ENCODE measurements around the gene PIGN. TPM values are rescaled to one million over a fixed set of nuclear protein-coding genes. Genes with fewer than 3 reads are reported as not detected.

PIGN gene
- polyA plus RNA-seq, 3 donors from 2014 or later: 12.0 to 16.4 (median 13.8) TPM

- Mint-ChIP-seq H3K27ac (no peak overlapping the region), H3K4me1 (no peaks in the 10 kb centered on the region), H3K9me3 (no peaks in the 10 kb centered on the region), H3K27me3 (ENCODE audit: low read depth in 3 of 3) (peaks cover 2 to 5% (median 4%) of the 10 kb centered on the region in 3 donors), H3K36me3 (no peaks in the 10 kb centered on the region), H3K4me3 (no peak overlapping the region)
- DNase-seq: no peak
These were observed 161.9 kb downstream of the PIGN start for GRCh38 chr18:62024983-62025382.

DNA sequence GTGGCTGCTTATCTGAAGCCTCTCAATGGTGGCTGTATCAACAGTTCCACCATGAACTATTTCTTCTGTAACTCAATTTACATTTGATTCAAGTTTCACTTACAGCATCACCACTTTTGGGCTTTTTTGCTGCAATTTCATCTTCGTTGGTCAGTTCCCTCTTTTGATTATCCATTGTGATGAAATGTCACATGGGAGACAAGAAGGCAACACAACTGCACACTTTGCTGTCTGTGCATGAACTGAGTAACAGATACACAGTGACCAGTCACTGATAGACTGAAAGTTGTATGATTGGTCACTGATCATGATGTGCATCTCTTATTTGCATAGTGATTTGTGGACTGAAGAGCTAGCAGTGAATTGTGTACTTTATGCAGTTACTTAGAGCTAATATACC is 163.3 kb downstream of the PIGN start:
- no peaks in the 10 kb centered on the region for H3K36me3 Mint-ChIP-seq
- DNase-seq: no peak
- no peak overlapping the region for H3K4me3 Mint-ChIP-seq
- no peaks in the 10 kb centered on the region for H3K4me1 Mint-ChIP-seq
- no peaks in the 10 kb centered on the region for H3K9me3 Mint-ChIP-seq
- H3K27me3 Mint-ChIP-seq (ENCODE audit: low read depth in 3 of 3): peaks cover 2 to 5% (median 4%) of the 10 kb centered on the region in 3 donors
- H3K27ac Mint-ChIP-seq: no peak overlapping the region

DNA sequence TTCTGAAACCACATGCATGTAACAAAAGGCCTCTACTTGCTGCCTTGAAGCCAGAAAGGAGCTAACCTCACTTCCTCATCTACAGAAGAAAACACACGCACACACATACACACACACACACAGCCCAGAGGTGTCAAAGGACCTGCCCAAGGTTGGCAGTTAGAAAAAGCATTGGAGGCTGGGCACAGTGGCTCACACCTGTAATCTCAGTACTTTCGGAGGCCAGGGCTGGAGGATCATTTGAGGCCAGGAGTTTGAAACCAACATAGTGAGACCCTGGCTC is 168.2 kb downstream of the PIGN start:
- Mint-ChIP-seq H3K36me3 (no peaks in the 10 kb centered on the region), H3K27me3 (ENCODE audit: low read depth in 3 of 3) (peaks cover 0 to 6% (median 0%) of the 10 kb centered on the region in 3 donors), H3K4me3 (no peak overlapping the region), H3K9me3 (no peaks in the 10 kb centered on the region), H3K4me1 (no peaks in the 10 kb centered on the region), H3K27ac (no peak overlapping the region)
- DNase-seq: no peak

DNA sequence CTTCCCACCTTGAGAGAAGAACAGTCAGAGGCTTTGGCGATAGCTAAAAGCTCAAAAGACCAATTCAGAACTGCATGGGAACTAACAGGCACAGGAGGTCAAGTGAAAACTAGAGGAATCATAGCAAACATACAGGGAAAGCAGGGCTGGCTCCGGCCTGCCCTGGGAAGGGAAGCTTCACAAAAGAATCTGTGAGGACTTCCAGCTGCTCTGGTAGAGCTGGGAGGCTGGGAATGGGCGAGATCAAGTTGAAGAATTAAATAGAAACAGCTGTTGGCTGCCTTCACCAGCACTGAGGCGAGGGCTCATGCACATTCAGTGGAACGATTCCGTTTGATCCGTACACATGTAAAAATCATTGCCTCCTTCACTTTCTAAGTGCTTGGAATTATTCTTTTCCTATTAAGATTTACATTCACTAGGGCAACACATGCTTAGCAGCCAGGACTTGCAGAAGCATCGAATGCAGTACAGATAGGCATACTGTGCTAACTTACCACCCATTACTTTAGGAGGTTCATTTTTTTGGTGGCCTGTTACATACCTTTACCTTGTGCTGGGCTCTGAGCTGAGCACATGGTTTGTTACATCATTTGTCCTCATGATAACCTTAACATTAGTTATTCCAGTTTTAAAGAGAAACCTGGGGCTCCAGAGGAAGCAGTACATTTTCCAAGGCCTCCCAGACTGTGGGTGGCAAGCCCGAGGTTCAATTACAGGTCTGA is 168.7 kb downstream of the PIGN start:
- H3K4me1 Mint-ChIP-seq: no peaks in the 10 kb centered on the region
- no peaks in the 10 kb centered on the region for H3K36me3 Mint-ChIP-seq
- no peak overlapping the region for H3K27ac Mint-ChIP-seq
- no peak overlapping the region for H3K4me3 Mint-ChIP-seq
- no peak for DNase-seq
- H3K27me3 Mint-ChIP-seq (ENCODE audit: low read depth in 3 of 3): peaks cover 0 to 6% (median 0%) of the 10 kb centered on the region in 3 donors
- H3K9me3 Mint-ChIP-seq: no peaks in the 10 kb centered on the region

- Mint-ChIP-seq H3K36me3 (no peaks in the 10 kb centered on the region), H3K27me3 (ENCODE audit: low read depth in 3 of 3) (peaks cover 0 to 6% (median 0%) of the 10 kb centered on the region in 3 donors), H3K27ac (no peak overlapping the region), H3K9me3 (no peaks in the 10 kb centered on the region), H3K4me3 (no peak overlapping the region), H3K4me1 (no peaks in the 10 kb centered on the region)
- DNase-seq: no peak
These were observed 169.2 kb downstream of the PIGN start for GRCh38 chr18:62017618-62018017.

- Mint-ChIP-seq H3K27ac (no peak overlapping the region), H3K27me3 (ENCODE audit: low read depth in 3 of 3) (peaks cover 0 to 20% (median 1%) of the 10 kb centered on the region in 3 donors), H3K9me3 (peaks cover 0 to 6% (median 0%) of the 10 kb centered on the region in 6 donors), H3K4me3 (no peak overlapping the region), H3K4me1 (no peaks in the 10 kb centered on the region), H3K36me3 (no peaks in the 10 kb centered on the region)
- no peak for DNase-seq
These were observed 175.4 kb downstream of the PIGN start for GRCh38 chr18:62011416-62011815.

GRCh38 chr18:62009521-62009920 is 177.3 kb downstream of the PIGN start:
- Mint-ChIP-seq H3K27ac (no peak overlapping the region), H3K4me3 (no peak overlapping the region), H3K9me3 (peaks cover 0 to 6% (median 0%) of the 10 kb centered on the region in 6 donors), H3K27me3 (ENCODE audit: low read depth in 3 of 3) (peaks cover 1 to 21% (median 2%) of the 10 kb centered on the region in 3 donors), H3K4me1 (no peaks in the 10 kb centered on the region), H3K36me3 (peaks cover 0 to 4% (median 0%) of the 10 kb centered on the region in 3 donors)
- DNase-seq: no peak

DNA sequence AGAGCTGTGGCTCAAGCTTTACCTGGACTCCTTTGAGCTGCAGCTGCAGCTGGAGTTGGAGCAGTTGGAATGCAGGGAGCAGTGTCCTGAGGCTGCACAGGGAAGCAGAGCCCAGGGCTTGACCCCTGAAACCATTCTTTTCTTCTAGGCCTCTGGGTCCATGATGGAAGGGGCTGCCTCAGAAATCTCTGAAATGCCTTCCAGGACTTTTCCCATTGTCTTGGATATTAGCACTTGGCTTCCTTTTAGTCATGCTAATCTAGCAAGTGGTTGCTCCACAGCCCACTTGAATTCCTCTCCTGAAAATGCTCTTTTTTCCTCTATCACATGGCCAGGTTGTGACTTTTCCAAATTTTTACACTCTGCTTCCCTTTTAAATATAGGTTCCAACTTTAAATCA is 185.5 kb downstream of the PIGN start:
- no peak overlapping the region for H3K4me3 Mint-ChIP-seq

DNA sequence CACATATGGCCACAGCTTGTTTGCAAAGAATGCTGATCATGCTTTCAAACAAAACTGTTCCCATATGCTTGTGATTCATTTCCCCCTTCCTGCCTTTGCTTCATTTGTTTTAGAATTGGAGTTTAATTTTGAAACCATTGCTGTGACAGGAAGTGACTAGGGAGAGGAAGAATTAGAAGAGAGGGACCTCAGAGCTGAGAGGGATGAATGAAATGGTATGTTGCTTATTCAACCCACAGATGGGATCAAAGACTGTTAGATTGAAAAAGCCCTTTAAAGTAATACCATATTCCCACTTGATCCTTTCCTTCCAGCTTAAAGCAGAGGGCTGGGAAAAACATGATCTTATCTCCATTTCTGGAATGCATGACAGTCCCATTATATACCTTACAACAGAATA is 187.9 kb downstream of the PIGN start:
- Mint-ChIP-seq H3K27me3 (ENCODE audit: low read depth in 3 of 3) (peaks cover 2 to 4% (median 2%) of the 10 kb centered on the region in 3 donors), H3K4me1 (no peaks in the 10 kb centered on the region), H3K9me3 (peaks cover 0 to 11% (median 3%) of the 10 kb centered on the region in 6 donors), H3K27ac (no peak overlapping the region), H3K36me3 (no peaks in the 10 kb centered on the region), H3K4me3 (no peak overlapping the region)
- DNase-seq: no peak

More for the DNA sequence above, 185.5 kb downstream of the PIGN start:
- Mint-ChIP-seq H3K27ac (no peak overlapping the region), H3K36me3 (peaks cover 0 to 4% (median 0%) of the 10 kb centered on the region in 3 donors), H3K4me1 (no peaks in the 10 kb centered on the region), H3K9me3 (peaks cover 0 to 11% (median 4%) of the 10 kb centered on the region in 6 donors), H3K27me3 (ENCODE audit: low read depth in 3 of 3) (peaks cover 2 to 6% (median 3%) of the 10 kb centered on the region in 3 donors)
- DNase-seq: no peak

DNA sequence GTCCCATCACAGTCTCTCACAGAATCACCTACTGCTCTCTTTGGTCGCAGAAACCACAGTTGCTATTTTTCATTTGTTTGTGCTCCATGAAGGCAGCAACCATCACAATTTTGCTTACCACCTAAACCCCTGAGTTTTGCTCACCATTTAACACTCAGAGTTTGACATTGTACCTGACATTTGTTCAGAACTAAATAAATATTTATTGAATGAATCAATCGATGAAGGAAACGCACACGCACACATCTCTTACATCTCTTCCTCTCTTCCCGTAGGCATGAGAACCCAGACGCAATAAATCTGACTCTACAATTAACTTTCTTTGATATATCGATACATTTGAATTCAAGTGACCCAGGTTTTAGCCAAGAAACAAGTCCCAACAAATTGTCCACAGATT is 188.5 kb downstream of the PIGN start:
- Mint-ChIP-seq H3K4me3 (no peak overlapping the region), H3K9me3 (peaks cover 0 to 10% (median 3%) of the 10 kb centered on the region in 6 donors), H3K4me1 (no peaks in the 10 kb centered on the region), H3K27me3 (ENCODE audit: low read depth in 3 of 3) (peaks cover 2 to 4% (median 2%) of the 10 kb centered on the region in 3 donors), H3K36me3 (no peaks in the 10 kb centered on the region), H3K27ac (no peak overlapping the region)
- no peak for DNase-seq

DNA sequence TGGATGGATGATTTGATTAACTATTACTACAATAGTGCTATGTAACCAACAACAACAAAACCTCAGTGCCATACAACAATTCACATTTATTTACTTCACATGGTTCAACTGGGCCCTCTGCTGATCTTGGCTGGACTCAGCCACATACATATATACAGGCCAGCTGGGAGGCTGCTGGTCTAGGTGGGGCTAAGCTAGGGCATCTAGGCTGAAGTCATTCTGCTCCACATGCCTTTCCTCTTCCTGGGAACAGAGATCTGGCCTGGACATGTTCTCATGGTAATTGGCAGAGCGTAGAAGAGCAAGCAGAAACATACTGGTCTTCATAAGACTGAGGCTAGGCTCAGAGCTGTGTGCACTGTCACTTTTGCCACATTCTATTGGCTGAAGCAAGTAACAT is 191.2 kb downstream of the PIGN start:
- Mint-ChIP-seq H3K4me1 (no peaks in the 10 kb centered on the region), H3K27me3 (ENCODE audit: low read depth in 3 of 3) (peaks cover 0 to 4% (median 2%) of the 10 kb centered on the region in 3 donors), H3K36me3 (no peaks in the 10 kb centered on the region), H3K27ac (no peak overlapping the region), H3K9me3 (peaks cover 0 to 8% (median 2%) of the 10 kb centered on the region in 6 donors), H3K4me3 (no peak overlapping the region)
- DNase-seq: no peak

DNA sequence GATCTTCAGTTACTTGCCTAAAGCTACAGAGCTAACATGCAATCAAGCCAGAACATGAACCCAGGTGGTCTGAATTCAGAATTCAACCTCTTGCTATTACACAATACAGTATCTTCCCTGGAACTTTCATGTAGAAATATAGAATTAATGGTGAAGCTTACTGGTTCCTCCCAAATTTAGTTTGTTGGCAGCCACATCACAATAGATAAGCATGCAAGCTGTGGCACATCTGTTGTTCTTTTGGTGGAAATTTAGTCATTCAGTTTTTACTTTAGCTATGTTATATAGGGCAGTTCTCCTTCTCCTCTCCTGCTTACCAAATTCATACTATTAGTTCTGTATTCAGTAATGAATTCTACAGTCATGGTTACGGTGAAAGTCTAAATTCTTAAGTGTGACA is 193.0 kb downstream of the PIGN start:
- H3K27me3 Mint-ChIP-seq (ENCODE audit: low read depth in 3 of 3): peaks cover 0 to 4% (median 0%) of the 10 kb centered on the region in 3 donors
- no peaks in the 10 kb centered on the region for H3K36me3 Mint-ChIP-seq
- peaks cover 0 to 3% (median 0%) of the 10 kb centered on the region in 6 donors for H3K9me3 Mint-ChIP-seq
- no peaks in the 10 kb centered on the region for H3K4me1 Mint-ChIP-seq
- no peak overlapping the region for H3K27ac Mint-ChIP-seq
- no peak for DNase-seq
- no peak overlapping the region for H3K4me3 Mint-ChIP-seq

DNA sequence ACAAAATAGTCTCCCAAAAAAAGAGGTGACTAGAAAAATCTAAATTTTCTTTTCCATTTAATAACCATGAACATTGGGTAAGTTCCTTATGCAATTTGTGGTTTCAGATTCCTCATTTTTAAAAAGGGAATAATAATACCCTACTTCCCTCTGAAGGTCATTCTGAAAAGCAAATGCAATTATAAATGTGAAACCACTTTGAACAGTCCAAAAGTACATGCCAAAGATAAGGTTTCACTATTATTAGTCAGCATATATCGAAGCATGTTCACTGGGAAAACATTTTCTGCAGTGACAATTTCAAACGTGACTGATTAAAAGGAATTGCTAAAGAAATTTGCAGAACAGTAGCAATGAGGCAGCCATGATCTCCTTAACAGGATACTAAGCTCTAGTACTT is 193.9 kb downstream of the PIGN start:
- peaks cover 0 to 3% (median 0%) of the 10 kb centered on the region in 6 donors for H3K9me3 Mint-ChIP-seq
- DNase-seq: no peak
- no peak overlapping the region for H3K4me3 Mint-ChIP-seq
- peaks cover 0 to 4% (median 0%) of the 10 kb centered on the region in 3 donors for H3K27me3 Mint-ChIP-seq (ENCODE audit: low read depth in 3 of 3)
- H3K4me1 Mint-ChIP-seq: no peaks in the 10 kb centered on the region
- no peak overlapping the region for H3K27ac Mint-ChIP-seq
- H3K36me3 Mint-ChIP-seq: no peaks in the 10 kb centered on the region

DNA sequence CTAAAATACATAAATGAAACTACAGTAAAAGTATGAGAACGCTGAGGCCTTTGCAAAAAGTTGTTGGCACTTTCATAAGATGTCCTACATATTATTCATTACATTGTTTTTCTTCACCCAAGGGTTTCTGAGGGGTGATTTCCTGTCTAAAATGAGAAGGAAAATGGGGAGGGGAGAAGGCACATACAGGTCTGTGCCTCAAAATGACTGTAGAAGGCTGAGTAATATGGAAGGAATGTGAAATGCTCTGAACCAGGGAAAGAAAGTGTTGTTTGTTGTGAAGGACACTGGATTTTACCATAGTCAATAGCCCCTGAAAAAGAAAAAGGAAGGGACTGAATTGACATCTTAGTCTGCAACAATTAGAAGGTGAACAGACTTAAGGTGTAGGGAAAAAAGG is 194.6 kb downstream of the PIGN start:
- H3K27ac Mint-ChIP-seq: no peak overlapping the region
- H3K9me3 Mint-ChIP-seq: peaks cover 0 to 3% (median 0%) of the 10 kb centered on the region in 6 donors
- no peaks in the 10 kb centered on the region for H3K4me1 Mint-ChIP-seq
- no peaks in the 10 kb centered on the region for H3K36me3 Mint-ChIP-seq
- no peak for DNase-seq
- H3K27me3 Mint-ChIP-seq (ENCODE audit: low read depth in 3 of 3): peaks cover 0 to 4% (median 0%) of the 10 kb centered on the region in 3 donors
- H3K4me3 Mint-ChIP-seq: no peak overlapping the region

DNA sequence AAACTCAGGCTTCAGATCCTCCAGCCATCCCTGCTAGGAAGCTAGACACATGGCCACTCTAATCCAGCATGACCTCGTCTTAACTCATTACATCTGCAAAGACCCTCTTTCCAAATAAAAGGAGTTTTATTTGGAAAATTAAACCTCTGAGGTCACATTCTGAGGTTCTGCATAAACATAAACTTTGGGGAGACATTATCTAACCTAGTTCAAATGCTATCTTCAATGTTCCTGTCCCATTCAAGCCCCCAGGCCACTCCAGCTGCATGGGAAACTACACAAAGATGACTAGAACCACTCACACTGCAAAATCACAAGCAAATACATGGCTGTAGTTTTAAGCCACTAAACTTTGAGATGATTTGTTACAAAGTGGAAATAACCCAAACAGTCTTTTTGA is 195.0 kb downstream of the PIGN start:
- Mint-ChIP-seq H3K36me3 (no peaks in the 10 kb centered on the region), H3K27ac (no peak overlapping the region), H3K27me3 (ENCODE audit: low read depth in 3 of 3) (peaks cover 0 to 6% (median 0%) of the 10 kb centered on the region in 3 donors), H3K9me3 (no peaks in the 10 kb centered on the region), H3K4me3 (no peak overlapping the region), H3K4me1 (no peaks in the 10 kb centered on the region)
- no peak for DNase-seq

All from immature natural killer cell (primary cell).